GM12892 (cell line): Measurements from ENCODE around the gene GRPEL1.

Source experiments
- POLR2A ChIP-seq: IDR thresholded peaks from 2 replicates; pipeline ENCODE4 v1.6.1; 2011; ENCODE audit warnings: low read depth, low read length, control low read depth
- POLR2AphosphoS5 ChIP-seq: IDR thresholded peaks from 2 replicates; pipeline ENCODE4 v1.6.1; 2011; ENCODE audit warnings: low read depth, low read length, control low read depth
- TAF1 ChIP-seq: IDR thresholded peaks from 2 replicates; pipeline ENCODE4 v1.6.1; 2011; ENCODE audit warnings: low read depth, mild to moderate bottlenecking, control low read depth, low read length, borderline replicate concordance

DNA sequence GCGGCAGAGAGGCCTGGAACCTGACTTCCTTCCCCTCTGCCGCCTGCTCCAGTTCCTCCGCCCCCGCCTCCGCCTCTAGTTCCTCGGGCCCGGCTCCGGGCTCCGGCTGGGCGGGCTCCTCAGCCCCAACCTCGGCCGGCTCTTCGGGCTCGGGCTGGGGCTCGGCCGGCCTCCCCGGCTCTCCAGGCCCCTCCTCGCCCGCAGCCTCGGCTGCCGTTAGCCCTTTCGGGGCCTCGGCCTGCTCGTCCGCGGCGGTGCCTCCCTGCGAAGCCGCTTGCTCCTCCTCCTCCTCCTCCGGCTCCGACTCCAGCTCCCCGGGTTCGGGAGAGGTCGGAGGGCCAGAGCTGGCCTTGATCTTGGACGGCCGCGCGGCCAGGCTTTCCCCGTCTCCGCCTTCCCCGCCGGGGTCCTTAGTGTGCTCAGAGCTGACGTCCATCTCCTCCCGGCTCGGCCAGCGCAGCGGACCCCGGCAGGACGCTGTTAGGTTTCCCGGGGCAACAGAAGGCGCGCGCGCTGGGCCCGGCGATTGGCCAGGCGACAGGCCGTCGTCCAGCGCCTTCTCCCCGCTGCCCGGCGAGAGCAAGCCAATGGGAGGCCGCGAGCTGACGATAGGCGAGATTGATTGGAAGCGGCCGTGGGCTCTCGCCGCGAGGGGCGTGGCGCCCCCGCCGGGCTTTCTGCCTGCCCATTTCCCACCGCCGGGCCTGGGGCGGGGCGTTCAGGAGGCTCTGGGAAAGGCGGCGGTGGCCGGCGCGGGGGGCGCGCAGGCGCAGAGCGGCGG lies 25.2 kb downstream of the GRPEL1 start:
- TF ChIP-seq POLR2AphosphoS5 (no peak), POLR2A (no peak), TAF1 (no peak)
